B cell (primary cell): ENCODE data around the gene TNPO3. TPM values are rescaled to one million over a fixed set of nuclear protein-coding genes. Genes with fewer than 3 reads are reported as not detected.

ENCODE experiments used
- ATAC-seq: fragments of 200-7000 bp; cut with Tn5 transposase; one replicate; pipeline ENCODE4 v1.10.0; 2021; ENCODE audit warnings: low read depth, mild to moderate bottlenecking, moderate number of reproducible peaks, moderate library complexity
- CTCF ChIA-PET: fragments of 350-600 bp; sonication (Branson Sonifier 250); formaldehyde crosslinking; loops from one replicate; lab custom pipeline; 2021; ENCODE audit warnings: antibody characterized with exemption, inconsistent platforms; lab: Charles Lee
- POLR2A ChIA-PET: fragments of 350-600 bp; sonication (Branson Sonifier 250); formaldehyde crosslinking; loops from one replicate; lab custom pipeline; 2021; ENCODE audit warnings: antibody characterized with exemption; lab: Charles Lee
- DNase-seq: peaks from one replicate; pipeline ENCODE4 v3.0.0; 2013
- H2AFZ ChIP-seq: 2 replicates; pipeline ENCODE4 v1.6.1; 2012; ENCODE audit warnings: mild to moderate bottlenecking, low read depth, low read length; ENCODE audit not compliant: insufficient read depth, poor library complexity, severe bottlenecking
- H3K27ac ChIP-seq, 2 donors: 1 replicate in 1 of 2; 2 replicates in 1 of 2; pipeline ENCODE4 v1.5.1; 2012 to 2013; ENCODE audit warnings: low read length in 2 of 2, mild to moderate bottlenecking in 2 of 2, moderate library complexity in 1 of 2
- H3K27me3 ChIP-seq, 4 experiments: fragments of 200-600 bp in 1 of 4; sonication (generic) in 1 of 4; replicated peaks in 1 of 4; 1 replicate in 2 of 4; 2 replicates in 2 of 4; pipeline versions ENCODE4 v1.6.1 to v1.7.0; 2013 to 2016; ENCODE audit warnings: low read length in 3 of 4, mild to moderate bottlenecking in 2 of 4, mixed read lengths in 1 of 4, moderate library complexity in 1 of 4; ENCODE audit not compliant: insufficient read depth in 4 of 4, control insufficient read depth in 3 of 4; ENCODE audit errors: control extremely low read depth in 1 of 4
- H3K36me3 ChIP-seq, 2 experiments: replicated peaks in 1 of 2; 1 replicate in 1 of 2; 2 replicates in 1 of 2; pipeline versions ENCODE4 v1.6.1 to v1.7.1; 2013; ENCODE audit warnings: low read length in 1 of 2; ENCODE audit not compliant: insufficient read depth in 2 of 2, control insufficient read depth in 1 of 2; ENCODE audit errors: control extremely low read depth in 1 of 2, extremely low read depth in 1 of 2
- H3K4me1 ChIP-seq, 2 donors: fragments of 200-600 bp in 1 of 2; sonication (generic) in 1 of 2; 1 replicate in 1 of 2; 2 replicates in 1 of 2; pipeline versions ENCODE4 v1.5.1 to v1.6.1; 2013 to 2017; ENCODE audit warnings: low read length in 2 of 2; ENCODE audit not compliant: control insufficient read depth in 2 of 2, insufficient read depth in 2 of 2
- H3K4me2 ChIP-seq: replicated peaks from 2 replicates; pipeline ENCODE3; 2012; ENCODE audit warnings: mild to moderate bottlenecking, low read depth, low read length; ENCODE audit not compliant: poor library complexity, severe bottlenecking
- H3K4me3 ChIP-seq, 5 experiments: fragments of 200-600 bp in 1 of 5; sonication (generic) in 1 of 5; 1 replicate in 3 of 5; 2 replicates in 2 of 5; pipeline versions ENCODE4 v1.5.1 to v1.7.0; 2011 to 2016; ENCODE audit warnings: low read length in 4 of 5, mild to moderate bottlenecking in 4 of 5, low read depth in 2 of 5, control low read depth in 1 of 5, moderate library complexity in 1 of 5; ENCODE audit not compliant: insufficient read depth in 1 of 5; ENCODE audit errors: control extremely low read depth in 1 of 5, extremely low read depth in 1 of 5
- H3K79me2 ChIP-seq: fragments of 200-600 bp; sonication (generic); one replicate; pipeline ENCODE4 v1.6.0; 2016; ENCODE audit warnings: low read length; ENCODE audit not compliant: control insufficient read depth, insufficient read depth
- H3K9ac ChIP-seq: fragments of 200-600 bp; sonication (generic); 2 replicates; pipeline ENCODE4 v1.6.1; 2017; ENCODE audit warnings: mild to moderate bottlenecking, low read length, moderate library complexity
- H3K9me3 ChIP-seq, 3 donors: one replicate each; pipeline versions ENCODE4 v1.6.1 to v1.7.1; 2013; ENCODE audit warnings: low read length in 2 of 3; ENCODE audit not compliant: control insufficient read depth in 2 of 3, insufficient read depth in 1 of 3; ENCODE audit errors: control extremely low read depth in 1 of 3
- H4K20me1 ChIP-seq: 2 replicates; pipeline ENCODE4 v1.6.0; 2012; ENCODE audit warnings: mild to moderate bottlenecking, low read length; ENCODE audit not compliant: insufficient read depth, control insufficient read depth, poor library complexity, severe bottlenecking
- H3K27ac Mint-ChIP-seq: one replicate; pipeline ENCODE4 v1.8.0; 2021; ENCODE audit warnings: mixed read lengths
- H3K27me3 Mint-ChIP-seq: one replicate; pipeline ENCODE4 v1.8.0; 2021; ENCODE audit warnings: mixed read lengths
- H3K4me1 Mint-ChIP-seq: one replicate; pipeline ENCODE4 v1.8.0; 2021; ENCODE audit warnings: mixed read lengths
- H3K4me3 Mint-ChIP-seq: one replicate; pipeline ENCODE4 v1.8.0; 2021; ENCODE audit warnings: mixed read lengths
- H3K9me3 Mint-ChIP-seq: one replicate; pipeline ENCODE4 v1.8.0; 2022; ENCODE audit warnings: mixed read lengths; ENCODE audit not compliant: insufficient read depth
- EZH2 ChIP-seq: IDR thresholded peaks from 2 replicates; pipeline ENCODE4 v1.6.1; 2012; ENCODE audit warnings: borderline replicate concordance, low read depth, mild to moderate bottlenecking, moderate library complexity, low read length; ENCODE audit not compliant: insufficient read depth, poor library complexity, severe bottlenecking
- WGBS: methylation state at CpG from one replicate; pipeline ENCODE4 v1.1.5; 2013; ENCODE audit warnings: missing lambda C conversion rate; ENCODE audit not compliant: insufficient coverage; 5-methylcytosine and 5-hydroxymethylcytosine counted together
- intact Hi-C: fragments of 100-400 bp; cut with micrococcal nuclease; formaldehyde crosslinking; loops from one replicate; pipeline ENCODE4 v1.10.0; 2022
- polyA plus RNA-seq: library from polyadenylated mRNA; depleted of rRNA; stranded (reverse); fragments of >200 nt; gene quantifications from 2 replicates; pipeline ENCODE4 v1.2.3, GENCODE V29; 2012
- total RNA-seq, 2 donors: library from RNA; stranded (reverse); fragments of 120-200 nt in 1 of 2; gene quantifications; 1 replicate in 1 of 2; 2 replicates in 1 of 2; pipeline versions ENCODE4 v1.2.3 to v1.2.4, GENCODE V29; 2013 to 2022
- TF ChIP-seq, protein P1 (sequence below): fragments of 200-600 bp; IDR thresholded peaks from one replicate; pipeline ENCODE4 v1.8.0; 2022; ENCODE audit warnings: antibody characterized with exemption, mild to moderate bottlenecking

The TNPO3 gene
- total and polyA plus RNA-seq, 2 donors (not counting 1 experiment from before 2014, with no cell fraction given), result 19.0 to 48.3 TPM

DNA sequence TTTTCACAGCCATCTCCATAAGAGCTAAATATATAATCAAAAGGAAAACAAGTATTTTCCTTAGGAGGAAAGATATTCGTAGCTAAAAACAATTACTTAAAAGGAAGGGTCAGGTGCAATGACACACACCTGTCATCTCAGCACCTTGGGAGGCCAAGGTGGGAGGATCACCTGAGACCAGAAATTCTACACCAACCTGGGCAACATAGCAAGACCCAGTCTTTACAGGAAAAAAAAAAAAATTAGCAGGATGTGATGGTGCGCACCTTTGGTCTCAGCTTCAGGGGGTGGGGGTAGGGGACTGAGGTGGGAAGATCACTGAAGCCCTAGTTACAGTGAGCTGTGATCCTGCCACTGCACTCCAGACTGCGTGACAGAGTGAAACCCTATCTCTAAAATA, 11.9 kb downstream of the TNPO3 start:
- H3K36me3 ChIP-seq, result peaks cover 1 to 38% of the 10 kb centered on the region in 2 experiments

More for the DNA sequence above, 11.9 kb downstream of the TNPO3 start:
- Histone ChIP-seq H3K9ac (no peak overlapping the region), H3K27me3 (no peaks in the 10 kb centered on the region), H3K4me1 (peaks cover 3 to 14% of the 10 kb centered on the region in 2 donors), H3K4me2 (no peak overlapping the region), H4K20me1 (peaks cover 89% of the 10 kb centered on the region), H3K79me2 (peaks cover 98% of the 10 kb centered on the region), H3K4me3 (no peak overlapping the region), H3K27ac (no peak overlapping the region), H2AFZ (no peak overlapping the region), H3K9me3 (no peaks in the 10 kb centered on the region)
- Mint-ChIP-seq H3K27me3 (no peaks in the 10 kb centered on the region), H3K27ac (no peak overlapping the region), H3K4me1 (peaks cover 70% of the 10 kb centered on the region), H3K4me3 (no peak overlapping the region), H3K9me3 (no peaks in the 10 kb centered on the region)
- TF ChIP-seq EZH2, result no peak
- TF ChIP-seq, protein P1, sequence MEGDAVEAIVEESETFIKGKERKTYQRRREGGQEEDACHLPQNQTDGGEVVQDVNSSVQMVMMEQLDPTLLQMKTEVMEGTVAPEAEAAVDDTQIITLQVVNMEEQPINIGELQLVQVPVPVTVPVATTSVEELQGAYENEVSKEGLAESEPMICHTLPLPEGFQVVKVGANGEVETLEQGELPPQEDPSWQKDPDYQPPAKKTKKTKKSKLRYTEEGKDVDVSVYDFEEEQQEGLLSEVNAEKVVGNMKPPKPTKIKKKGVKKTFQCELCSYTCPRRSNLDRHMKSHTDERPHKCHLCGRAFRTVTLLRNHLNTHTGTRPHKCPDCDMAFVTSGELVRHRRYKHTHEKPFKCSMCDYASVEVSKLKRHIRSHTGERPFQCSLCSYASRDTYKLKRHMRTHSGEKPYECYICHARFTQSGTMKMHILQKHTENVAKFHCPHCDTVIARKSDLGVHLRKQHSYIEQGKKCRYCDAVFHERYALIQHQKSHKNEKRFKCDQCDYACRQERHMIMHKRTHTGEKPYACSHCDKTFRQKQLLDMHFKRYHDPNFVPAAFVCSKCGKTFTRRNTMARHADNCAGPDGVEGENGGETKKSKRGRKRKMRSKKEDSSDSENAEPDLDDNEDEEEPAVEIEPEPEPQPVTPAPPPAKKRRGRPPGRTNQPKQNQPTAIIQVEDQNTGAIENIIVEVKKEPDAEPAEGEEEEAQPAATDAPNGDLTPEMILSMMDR, result no peak
- intact Hi-C loops, result no loop called here
- WGBS, result no CpG with 5 or more reads among the region's 3 CpGs
- DNase-seq, result no peak
- POLR2A ChIA-PET, result interaction anchor here (0.6 kb wide), 1 partner anchor 69 kb away, joined by 5 read pairs; no protein-coding TSS in a partner anchor
- no peak for ATAC-seq
- CTCF ChIA-PET, result interaction anchor here (0.7 to 1.4 kb wide), 4 partner anchors 12 to 120 kb away, joined by 3 to 5 read pairs (median 5); partner anchors contain the start of gene TNPO3
